ENCODE data around the gene CFAP45. TPM values are rescaled to one million over a fixed set of nuclear protein-coding genes. Genes with fewer than 3 reads are reported as not detected.

The CFAP45 gene, protein sequence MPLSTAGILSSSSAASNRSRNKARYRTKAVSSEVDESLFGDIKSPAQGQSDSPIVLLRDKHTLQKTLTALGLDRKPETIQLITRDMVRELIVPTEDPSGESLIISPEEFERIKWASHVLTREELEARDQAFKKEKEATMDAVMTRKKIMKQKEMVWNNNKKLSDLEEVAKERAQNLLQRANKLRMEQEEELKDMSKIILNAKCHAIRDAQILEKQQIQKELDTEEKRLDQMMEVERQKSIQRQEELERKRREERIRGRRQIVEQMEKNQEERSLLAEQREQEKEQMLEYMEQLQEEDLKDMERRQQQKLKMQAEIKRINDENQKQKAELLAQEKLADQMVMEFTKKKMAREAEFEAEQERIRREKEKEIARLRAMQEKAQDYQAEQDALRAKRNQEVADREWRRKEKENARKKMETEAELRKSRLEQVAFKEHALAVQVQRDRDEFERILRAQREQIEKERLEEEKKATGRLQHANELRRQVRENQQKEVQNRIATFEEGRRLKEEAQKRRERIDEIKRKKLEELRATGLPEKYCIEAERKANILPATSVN
- total RNA-seq: 1.2 and 1.8 TPM in 2 replicates

GRCh38 chr1:159900086-159900680 lies at the start of gene CFAP45:
Gene CFAP45 (minus strand): TSS chr1:159900165. CDS start chr1:159900098, 67 bp downstream.
- no peaks in the 10 kb centered on the region for H3K9me3 Mint-ChIP-seq
- no peaks in the 10 kb centered on the region for H3K27me3 Mint-ChIP-seq
- ChIA-PET POLR2A (no interaction called here), CTCF (no interaction called here)
- TF ChIP-seq, protein P1, sequence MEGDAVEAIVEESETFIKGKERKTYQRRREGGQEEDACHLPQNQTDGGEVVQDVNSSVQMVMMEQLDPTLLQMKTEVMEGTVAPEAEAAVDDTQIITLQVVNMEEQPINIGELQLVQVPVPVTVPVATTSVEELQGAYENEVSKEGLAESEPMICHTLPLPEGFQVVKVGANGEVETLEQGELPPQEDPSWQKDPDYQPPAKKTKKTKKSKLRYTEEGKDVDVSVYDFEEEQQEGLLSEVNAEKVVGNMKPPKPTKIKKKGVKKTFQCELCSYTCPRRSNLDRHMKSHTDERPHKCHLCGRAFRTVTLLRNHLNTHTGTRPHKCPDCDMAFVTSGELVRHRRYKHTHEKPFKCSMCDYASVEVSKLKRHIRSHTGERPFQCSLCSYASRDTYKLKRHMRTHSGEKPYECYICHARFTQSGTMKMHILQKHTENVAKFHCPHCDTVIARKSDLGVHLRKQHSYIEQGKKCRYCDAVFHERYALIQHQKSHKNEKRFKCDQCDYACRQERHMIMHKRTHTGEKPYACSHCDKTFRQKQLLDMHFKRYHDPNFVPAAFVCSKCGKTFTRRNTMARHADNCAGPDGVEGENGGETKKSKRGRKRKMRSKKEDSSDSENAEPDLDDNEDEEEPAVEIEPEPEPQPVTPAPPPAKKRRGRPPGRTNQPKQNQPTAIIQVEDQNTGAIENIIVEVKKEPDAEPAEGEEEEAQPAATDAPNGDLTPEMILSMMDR (IDR thresholded peaks at IDR 0.05): no peak
- peaks cover 10% of the 10 kb centered on the region for H3K4me1 Mint-ChIP-seq
- intact Hi-C loops (cut with micrococcal nuclease): no loop called here
- no peak for DNase-seq
- no peak within 1 kb of the TSS for H3K27ac Mint-ChIP-seq
- ATAC-seq (ENCODE audit: low read depth): peak; percentile 37
- H3K36me3 Mint-ChIP-seq (ENCODE audit: low read depth): no peaks in the 10 kb centered on the region
- H3K4me3 Mint-ChIP-seq: no peak within 1 kb of the TSS

GRCh38 chr1:159949123-159949522 lies 49.2 kb upstream of the CFAP45 start:
- ATAC-seq (ENCODE audit: low read depth) (no peak), DNase-seq (no peak)
- POLR2A ChIA-PET: no interaction called here
- H3K9me3 Mint-ChIP-seq: no peaks in the 10 kb centered on the region
- peaks cover 11% of the 10 kb centered on the region for H3K4me1 Mint-ChIP-seq
- H3K27me3 Mint-ChIP-seq: peaks cover 48% of the 10 kb centered on the region
- CTCF ChIA-PET: no interaction called here
- TF ChIP-seq, protein P1 (IDR thresholded peaks at IDR 0.05): no peak
- intact Hi-C loops (cut with micrococcal nuclease): no loop called here
- H3K4me3 Mint-ChIP-seq: no peak overlapping the region
- no peak overlapping the region for H3K27ac Mint-ChIP-seq
- H3K36me3 Mint-ChIP-seq (ENCODE audit: low read depth): no peaks in the 10 kb centered on the region

DNA sequence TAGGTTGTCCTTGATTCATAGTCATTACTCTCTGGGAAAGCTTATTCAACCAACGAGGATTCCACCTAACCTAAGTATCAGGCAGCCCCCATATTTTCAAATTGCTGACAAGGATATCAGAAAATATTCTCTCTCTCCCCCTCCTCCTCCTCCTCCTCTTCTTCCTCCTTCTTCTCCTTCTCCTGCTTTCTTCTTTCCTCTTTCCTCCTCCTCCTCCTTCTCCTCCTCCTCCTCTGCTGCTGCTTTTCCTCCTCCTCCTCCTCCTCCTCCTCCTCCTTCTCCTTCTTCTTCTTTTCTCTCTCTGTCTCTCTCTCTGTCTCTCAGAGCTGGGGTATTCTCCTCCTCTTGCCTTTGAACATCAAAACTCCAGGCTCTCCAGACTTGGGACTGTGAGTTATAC lies 48.0 kb upstream of the CFAP45 start:
- DNase-seq (no peak), ATAC-seq (ENCODE audit: low read depth) (no peak)
- Mint-ChIP-seq H3K27ac (no peak overlapping the region), H3K27me3 (peaks cover 50% of the 10 kb centered on the region), H3K36me3 (ENCODE audit: low read depth) (no peaks in the 10 kb centered on the region), H3K4me3 (no peak overlapping the region), H3K4me1 (peaks cover 11% of the 10 kb centered on the region), H3K9me3 (no peaks in the 10 kb centered on the region)
- TF ChIP-seq, protein P1 (IDR thresholded peaks at IDR 0.05): no peak
- ChIA-PET CTCF (interaction anchor here (1.2 kb wide), 1 partner anchor 60 kb away, joined by 4 read pairs; no protein-coding TSS in a partner anchor), POLR2A (no interaction called here)
- intact Hi-C loops (cut with micrococcal nuclease): no loop called here

DNA sequence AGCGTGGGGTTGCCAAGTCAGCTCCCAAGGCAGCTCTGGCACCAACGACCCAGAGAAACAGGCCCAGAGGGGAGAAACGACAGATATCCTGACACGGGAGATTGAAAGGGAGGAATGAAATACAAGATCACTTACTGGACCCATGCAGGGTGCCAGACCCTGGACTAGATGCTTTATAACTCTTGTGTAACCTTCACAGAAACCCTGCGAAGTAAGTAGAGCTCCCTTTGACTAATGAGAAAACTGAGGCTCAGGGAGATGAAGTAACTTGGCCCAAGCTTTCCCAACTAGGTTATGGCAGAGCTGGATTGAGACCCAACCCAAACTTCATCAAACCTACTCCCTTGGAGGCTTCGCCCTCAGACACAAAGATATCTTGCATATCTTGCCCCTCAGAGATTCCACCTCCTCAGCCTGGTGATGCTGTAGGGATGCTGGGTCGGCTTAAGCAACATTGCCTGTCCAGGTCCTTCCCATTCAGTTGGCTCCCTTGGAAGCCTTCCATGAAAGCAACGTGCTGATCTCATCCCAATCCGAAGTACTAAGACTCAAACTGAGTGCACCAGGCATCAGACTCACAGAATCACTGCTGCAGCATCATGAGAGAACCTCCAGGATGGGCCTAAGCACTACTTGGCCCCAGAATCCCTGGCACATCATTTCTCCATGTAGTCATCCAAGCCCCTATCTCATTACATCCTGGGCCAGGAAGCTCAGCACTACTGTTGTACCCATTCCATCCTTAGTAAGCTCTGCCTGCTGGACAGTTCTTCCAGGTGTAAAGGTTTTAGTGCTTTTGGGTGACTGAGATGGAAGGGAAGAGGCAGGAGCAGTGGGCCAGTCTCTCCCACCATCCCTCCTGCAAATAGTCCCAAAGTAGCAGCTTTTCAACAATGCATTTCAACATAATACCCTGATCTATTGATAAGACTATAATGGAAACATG lies 46.5 kb upstream of the CFAP45 start:
- H3K4me3 Mint-ChIP-seq: peak overlapping the region; percentile 65
- H3K27me3 Mint-ChIP-seq: peaks cover 47% of the 10 kb centered on the region
- H3K27ac Mint-ChIP-seq: no peak overlapping the region
- H3K4me1 Mint-ChIP-seq: peaks cover 11% of the 10 kb centered on the region
- TF ChIP-seq, protein P1 (IDR thresholded peaks at IDR 0.05): no peak
- no peaks in the 10 kb centered on the region for H3K36me3 Mint-ChIP-seq (ENCODE audit: low read depth)
- no peaks in the 10 kb centered on the region for H3K9me3 Mint-ChIP-seq
- DNase-seq (no peak), ATAC-seq (ENCODE audit: low read depth) (no peak)
- intact Hi-C loops (cut with micrococcal nuclease): no loop called here
- ChIA-PET POLR2A (interaction anchor here (0.9 to 3.0 kb wide), 2 partner anchors 15 to 22 kb away, joined by 3 to 12 read pairs; partner anchors contain the start of gene TAGLN2), CTCF (interaction anchor here (0.8 to 1.7 kb wide), 4 partner anchors 56 to 148 kb away, joined by 4 to 7 read pairs (median 4); no protein-coding TSS in a partner anchor)
